H1 (cell line): ENCODE data around the gene PSMD12. TPM values are rescaled to one million over a fixed set of nuclear protein-coding genes. Genes with fewer than 3 reads are reported as not detected.

Experiments used
- CTCF ChIA-PET: fragments of 300-600 bp; sonication (Branson Sonifier 250); formaldehyde crosslinking; loops from one replicate; lab custom pipeline; 2021; ENCODE audit not compliant: partially characterized antibody; lab: Charles Lee
- POLR2A ChIA-PET: fragments of 300-600 bp; sonication (Branson Sonifier 250); formaldehyde crosslinking; loops from one replicate; lab custom pipeline; 2021; ENCODE audit warnings: inconsistent platforms; ENCODE audit not compliant: partially characterized antibody; lab: Charles Lee
- DNase-seq, 2 experiments: peaks; one replicate each; pipeline versions ENCODE4 v3.0.0 to v3.0.0-alpha.2; 2010 to 2022; ENCODE audit warnings: low spot score in 2 of 2, low read depth in 1 of 2, mixed read lengths in 1 of 2
- FAIRE-seq: peaks from 2 replicates; lab custom pipeline; 2011; peaks lifted over from hg19 to GRCh38; lab: Jason Lieb, UNC
- H2AFZ ChIP-seq: 2 replicates; pipeline ENCODE4 v1.8.1; 2012; ENCODE audit warnings: low read length, inconsistent platforms
- H2AK5ac ChIP-seq: 2 replicates; pipeline ENCODE4 v1.6.1; 2013; ENCODE audit warnings: low read depth, low read length
- H2BK120ac ChIP-seq: replicated peaks from 2 replicates; pipeline ENCODE3; 2013; ENCODE audit warnings: low read depth, low read length, inconsistent platforms
- H2BK12ac ChIP-seq: 2 replicates; pipeline ENCODE4 v1.6.1; 2013; ENCODE audit warnings: low read depth, low read length
- H2BK15ac ChIP-seq: 2 replicates; pipeline ENCODE4 v1.6.1; 2013; ENCODE audit warnings: low read length
- H2BK20ac ChIP-seq: 2 replicates; pipeline ENCODE4 v1.6.1; 2013; ENCODE audit warnings: low read length
- H2BK5ac ChIP-seq: 2 replicates; pipeline ENCODE4 v1.6.1; 2013; ENCODE audit warnings: low read depth, low read length
- H3K14ac ChIP-seq: 2 replicates; pipeline ENCODE4 v1.6.1; 2013; ENCODE audit warnings: inconsistent platforms; ENCODE audit not compliant: insufficient read length
- H3K18ac ChIP-seq: 2 replicates; pipeline ENCODE4 v1.6.1; 2013; ENCODE audit warnings: low read length; ENCODE audit errors: extremely low read depth
- H3K23ac ChIP-seq: 2 replicates; pipeline ENCODE4 v1.6.1; 2013; ENCODE audit warnings: inconsistent platforms; ENCODE audit not compliant: insufficient read length
- H3K23me2 ChIP-seq: 2 replicates; pipeline ENCODE4 v1.6.1; 2013; ENCODE audit warnings: low read depth, low read length
- H3K27ac ChIP-seq: 2 replicates; pipeline ENCODE4 v1.6.1; 2011; ENCODE audit warnings: low read depth, low read length, inconsistent platforms
- H3K27me3 ChIP-seq, 4 experiments: replicated peaks in 1 of 4; 1 replicate in 1 of 4; 2 replicates in 3 of 4; pipeline versions ENCODE4 v1.6.1 to v1.8.1; 2011 to 2013; ENCODE audit warnings: low read length in 3 of 4, mild to moderate bottlenecking in 3 of 4, inconsistent platforms in 2 of 4, mixed read lengths in 2 of 4, moderate library complexity in 1 of 4; ENCODE audit not compliant: control insufficient read depth in 3 of 4, insufficient read depth in 3 of 4; ENCODE audit errors: extremely low read depth in 1 of 4
- H3K36me3 ChIP-seq, 4 experiments: 2 replicates each; pipeline versions ENCODE4 v1.6.1 to v1.8.1; 2011 to 2013; ENCODE audit warnings: mild to moderate bottlenecking in 4 of 4, low read length in 3 of 4, moderate library complexity in 2 of 4, control low read depth in 1 of 4, inconsistent platforms in 1 of 4; ENCODE audit not compliant: insufficient read depth in 4 of 4, control insufficient read depth in 2 of 4
- H3K4ac ChIP-seq: replicated peaks from 2 replicates; pipeline ENCODE3; 2013; ENCODE audit warnings: low read length, low read depth, mixed read lengths, inconsistent platforms; ENCODE audit not compliant: insufficient read length
- H3K4me1 ChIP-seq, 4 experiments: replicated peaks in 1 of 4; 1 replicate in 1 of 4; 2 replicates in 3 of 4; pipeline versions ENCODE4 v1.6.1 to v1.8.1; 2011 to 2013; ENCODE audit warnings: low read length in 3 of 4, inconsistent platforms in 2 of 4, mixed read lengths in 1 of 4; ENCODE audit not compliant: insufficient read depth in 4 of 4, control insufficient read depth in 3 of 4
- H3K4me2 ChIP-seq, 2 experiments: 2 replicates each; pipeline versions ENCODE4 v1.6.1 to v1.8.1; 2011 to 2013; ENCODE audit warnings: low read depth in 2 of 2, low read length in 2 of 2, control low read depth in 1 of 2, inconsistent platforms in 1 of 2, mild to moderate bottlenecking in 1 of 2; ENCODE audit not compliant: insufficient read depth in 1 of 2
- H3K4me3 ChIP-seq, 4 experiments: fragments of 200-600, 300-600 bp in 1 of 4; sonication (generic), shearing (Covaris generic), sonication (Bioruptor Twin) in 1 of 4; 2 replicates each; pipeline versions ENCODE4 v1.5.1 to v1.8.1; 2011 to 2016; ENCODE audit warnings: low read length in 4 of 4, low read depth in 3 of 4, control low read depth in 2 of 4, inconsistent platforms in 2 of 4, mild to moderate bottlenecking in 2 of 4, mixed read lengths in 1 of 4, moderate library complexity in 1 of 4; ENCODE audit not compliant: insufficient read depth in 2 of 4; ENCODE audit errors: extremely low read depth in 1 of 4
- H3K56ac ChIP-seq: replicated peaks from 2 replicates; pipeline ENCODE3; 2013; ENCODE audit warnings: low read depth, mild to moderate bottlenecking, mixed read lengths, low read length, inconsistent platforms; ENCODE audit not compliant: insufficient read length
- H3K79me1 ChIP-seq: 2 replicates; pipeline ENCODE4 v1.6.1; 2013; ENCODE audit warnings: low read depth, low read length, control low read depth
- H3K79me2 ChIP-seq, 2 experiments: 2 replicates each; pipeline versions ENCODE4 v1.6.1 to v1.8.1; 2012 to 2013; ENCODE audit warnings: low read length in 2 of 2, mild to moderate bottlenecking in 2 of 2, inconsistent platforms in 1 of 2; ENCODE audit not compliant: insufficient read depth in 2 of 2, control insufficient read depth in 1 of 2
- H3K9ac ChIP-seq, 4 experiments: replicated peaks in 1 of 4; 1 replicate in 1 of 4; 2 replicates in 3 of 4; pipeline versions ENCODE4 v1.6.1 to v1.8.1; 2011 to 2013; ENCODE audit warnings: low read depth in 3 of 4, low read length in 3 of 4, control low read depth in 2 of 4, mild to moderate bottlenecking in 2 of 4, moderate library complexity in 2 of 4, inconsistent platforms in 1 of 4; ENCODE audit errors: extremely low read depth in 1 of 4
- H3K9me3 ChIP-seq, 2 experiments: 2 replicates each; pipeline versions ENCODE4 v1.6.1 to v1.8.1; 2012 to 2013; ENCODE audit warnings: mild to moderate bottlenecking in 2 of 2, moderate library complexity in 2 of 2, control low read depth in 1 of 2, inconsistent platforms in 1 of 2, low read depth in 1 of 2, low read length in 1 of 2, mixed read lengths in 1 of 2; ENCODE audit not compliant: insufficient read depth in 2 of 2
- H4K20me1 ChIP-seq, 2 experiments: replicated peaks in 1 of 2; 2 replicates each; pipeline versions ENCODE3 to v1.8.1; 2011 to 2013; ENCODE audit warnings: inconsistent platforms in 2 of 2, low read length in 2 of 2, mild to moderate bottlenecking in 1 of 2; ENCODE audit not compliant: insufficient read depth in 2 of 2, control insufficient read depth in 1 of 2
- H4K5ac ChIP-seq: 2 replicates; pipeline ENCODE4 v1.6.1; 2013; ENCODE audit warnings: low read length, low read depth, mixed read lengths, inconsistent platforms; ENCODE audit not compliant: insufficient read length
- H4K8ac ChIP-seq: 2 replicates; pipeline ENCODE4 v1.8.0; 2013; ENCODE audit warnings: mild to moderate bottlenecking, moderate library complexity, low read length, inconsistent platforms; ENCODE audit not compliant: insufficient read depth; ENCODE audit errors: extremely low read depth
- H4K91ac ChIP-seq: replicated peaks from 2 replicates; pipeline ENCODE3; 2013; ENCODE audit warnings: low read length, mixed read lengths, inconsistent platforms; ENCODE audit not compliant: insufficient read length
- ASH2L ChIP-seq: fragments of 200-600, 300-600 bp; sonication (generic); IDR thresholded peaks from one replicate; pipeline ENCODE4 v1.7.1; 2017; ENCODE audit warnings: low read length
- BCL11A ChIP-seq, 2 experiments: IDR thresholded peaks; one replicate each; pipeline ENCODE4 v1.6.1; 2011; ENCODE audit warnings: low read depth in 2 of 2, low read length in 2 of 2, mild to moderate bottlenecking in 2 of 2
- CREB1 ChIP-seq: IDR thresholded peaks from 2 replicates; pipeline ENCODE4 v1.6.1; 2012; ENCODE audit warnings: inconsistent platforms
- EP300 ChIP-seq, 2 experiments: IDR thresholded peaks; 1 replicate in 1 of 2; 2 replicates in 1 of 2; pipeline ENCODE4 v1.6.1; 2011 to 2012; ENCODE audit warnings: low read depth in 2 of 2, low read length in 2 of 2, mild to moderate bottlenecking in 2 of 2, borderline replicate concordance in 1 of 2, inconsistent platforms in 1 of 2, moderate library complexity in 1 of 2
- JUN ChIP-seq: IDR thresholded peaks from 2 replicates; pipeline ENCODE4 v1.6.1; 2011; ENCODE audit warnings: low read depth, mild to moderate bottlenecking, improper control_type of control experiment, low read length
- RAD21 ChIP-seq, 2 experiments: IDR thresholded peaks in 1 of 2; conservative IDR thresholded peaks in 1 of 2; 2 replicates each; pipeline ENCODE4 v1.6.1; 2011; ENCODE audit warnings: low read depth in 2 of 2, low read length in 2 of 2, improper control_type of control experiment in 1 of 2, inconsistent platforms in 1 of 2, mild to moderate bottlenecking in 1 of 2, moderate library complexity in 1 of 2
- WGBS, 2 experiments: shearing (Covaris generic) in 1 of 2; methylation state at CpG; one replicate each; pipeline versions ENCODE4 v1.1.6 to v1.1.7; 2013 to 2015; ENCODE audit warnings: low lambda C conversion rate in 2 of 2, mixed read lengths in 2 of 2, inconsistent platforms in 1 of 2, low coverage in 1 of 2, missing lambda C conversion rate in 1 of 2; ENCODE audit not compliant: insufficient replicate concordance in 2 of 2, insufficient coverage in 1 of 2, insufficient read length in 1 of 2; ENCODE audit errors: extremely low coverage in 1 of 2, missing lambda C conversion rate in 1 of 2; 5-methylcytosine and 5-hydroxymethylcytosine counted together
- polyA plus RNA-seq, 7 experiments: library from polyadenylated mRNA; depleted of rRNA in 3 of 7; stranded (reverse) in 5 of 7; unstranded in 2 of 7; fragments of >200 nt in 5 of 7; fragments of 200-250 nt in 2 of 7; gene quantifications; 1 replicate in 5 of 7; 2 replicates in 1 of 7; 4 replicates in 1 of 7; pipeline versions ENCODE4 v1.2.1 to v1.2.3, GENCODE V29; 2011 to 2013; ENCODE audit warnings: missing spikeins in 2 of 7, mixed read lengths in 2 of 7
- total RNA-seq: library from RNA; stranded (reverse); fragmentation: NEBNext Ultra II Directional; extraction: Animal tissue kit (Norgen Biotek cat#: 25700); gene quantifications from 2 replicates; pipeline ENCODE4 v1.2.1, GENCODE V29; 2021
- TF ChIP-seq, protein P1 (sequence below), 3 experiments: IDR thresholded peaks; 1 replicate in 2 of 3; 2 replicates in 1 of 3; pipeline versions ENCODE4 v1.5.1 to v1.6.1; 2011; ENCODE audit warnings: low read length in 3 of 3, mild to moderate bottlenecking in 3 of 3, inconsistent platforms in 2 of 3, low read depth in 1 of 3, moderate library complexity in 1 of 3; ENCODE audit not compliant: insufficient read depth in 1 of 3; ENCODE audit errors: control extremely low read depth in 1 of 3

Gene PSMD12
- total and polyA plus RNA-seq, 2 of the 8 experiments (the other 6 are each of a cell fraction or from before 2014, with no cell fraction given) = 14.0 to 82.4 TPM

DNA sequence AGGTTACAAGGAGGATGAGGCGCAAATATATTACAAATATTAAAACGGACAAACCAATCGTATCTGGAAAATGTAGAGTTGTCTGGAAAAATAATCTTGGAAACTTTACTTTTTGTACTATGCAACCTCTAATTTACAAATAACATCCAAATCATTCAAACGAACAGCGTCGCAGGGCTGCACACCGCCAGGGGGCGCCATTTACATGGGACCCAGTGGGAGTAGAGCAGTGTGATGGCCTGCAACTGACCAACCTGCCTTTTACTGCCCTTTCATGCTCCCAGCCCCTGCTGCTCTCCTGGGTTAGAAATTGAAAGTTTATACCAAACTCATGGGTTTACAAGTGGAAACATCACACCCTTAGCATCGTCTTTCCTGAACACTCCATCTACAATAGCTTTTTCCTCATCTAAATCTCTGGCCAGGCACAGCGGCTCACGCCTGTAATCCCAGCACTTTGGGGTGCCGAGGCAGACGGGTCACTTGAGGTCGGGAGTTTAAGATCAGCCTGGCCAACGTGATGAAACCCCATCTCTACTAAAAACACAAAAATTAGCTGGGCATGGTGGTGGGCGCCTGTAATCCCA is 20.7 kb upstream of the PSMD12 start:
- FAIRE-seq (peak; percentile 42), DNase-seq (peak in 1 of 2 experiments; percentile 91)
- ChIA-PET POLR2A (no interaction called here), CTCF (interaction anchor here (0.7 to 7.1 kb wide), 32 partner anchors 8 to 289 kb away, joined by 3 to 63 read pairs (median 6); partner anchors contain the start of gene PITPNC1)
- Histone ChIP-seq H2AFZ (no peak overlapping the region), H3K4ac (no peak overlapping the region), H3K14ac (no peak overlapping the region), H2BK12ac (no peak overlapping the region), H3K27me3 (no peaks in the 10 kb centered on the region), H2AK5ac (no peak overlapping the region), H4K5ac (no peak overlapping the region), H4K91ac (no peak overlapping the region), H3K79me1 (no peaks in the 10 kb centered on the region; the same call in none of the 2 replicates), H3K9ac (no peak overlapping the region), H4K20me1 (no peaks in the 10 kb centered on the region), H2BK20ac (no peak overlapping the region), H3K4me3 (no peak overlapping the region), H3K9me3 (no peaks in the 10 kb centered on the region), H4K8ac (no peak overlapping the region; the same call in 1 of the 2 replicates), H3K56ac (no peak overlapping the region), H3K23ac (no peak overlapping the region), H2BK15ac (no peak overlapping the region), H3K79me2 (peaks cover 7 to 90% of the 10 kb centered on the region in 2 experiments), H3K18ac (no peak overlapping the region), H3K4me2 (no peak overlapping the region; a peak in 1 of 4 replicates), H3K27ac (no peak overlapping the region), H3K36me3 (no peaks in the 10 kb centered on the region), H2BK120ac (no peak overlapping the region), H2BK5ac (no peak overlapping the region), H3K23me2 (no peaks in the 10 kb centered on the region), H3K4me1 (no peaks in the 10 kb centered on the region; a peak in 3 of 7 replicates)
- 50% methylated on average over 16 of the region's 16 CpGs; no CpG with 5 or more reads in 1 of the 2 experiments for WGBS, 2 experiments
- TF ChIP-seq ASH2L = no peak
- peak in 1 of 2 experiments; percentile 19; a peak in 1 of 3 replicates for TF ChIP-seq EP300 (IDR thresholded peaks at IDR 0.05; ENCODE audit: borderline replicate concordance in 1 of 2, low read depth in 2 of 2, low read length in 2 of 2)
- TF ChIP-seq RAD21 (IDR thresholded peaks at IDR 0.05 in 1 of 2, conservative IDR thresholded peaks at IDR 0.05 in 1 of 2; ENCODE audit: low read depth in 2 of 2, low read length in 2 of 2) = peak; percentile 92
- TF ChIP-seq CREB1 = no peak
- no peak for TF ChIP-seq BCL11A (IDR thresholded peaks at IDR 0.05; ENCODE audit: low read depth in 2 of 2, low read length in 2 of 2)
- TF ChIP-seq, protein P1, sequence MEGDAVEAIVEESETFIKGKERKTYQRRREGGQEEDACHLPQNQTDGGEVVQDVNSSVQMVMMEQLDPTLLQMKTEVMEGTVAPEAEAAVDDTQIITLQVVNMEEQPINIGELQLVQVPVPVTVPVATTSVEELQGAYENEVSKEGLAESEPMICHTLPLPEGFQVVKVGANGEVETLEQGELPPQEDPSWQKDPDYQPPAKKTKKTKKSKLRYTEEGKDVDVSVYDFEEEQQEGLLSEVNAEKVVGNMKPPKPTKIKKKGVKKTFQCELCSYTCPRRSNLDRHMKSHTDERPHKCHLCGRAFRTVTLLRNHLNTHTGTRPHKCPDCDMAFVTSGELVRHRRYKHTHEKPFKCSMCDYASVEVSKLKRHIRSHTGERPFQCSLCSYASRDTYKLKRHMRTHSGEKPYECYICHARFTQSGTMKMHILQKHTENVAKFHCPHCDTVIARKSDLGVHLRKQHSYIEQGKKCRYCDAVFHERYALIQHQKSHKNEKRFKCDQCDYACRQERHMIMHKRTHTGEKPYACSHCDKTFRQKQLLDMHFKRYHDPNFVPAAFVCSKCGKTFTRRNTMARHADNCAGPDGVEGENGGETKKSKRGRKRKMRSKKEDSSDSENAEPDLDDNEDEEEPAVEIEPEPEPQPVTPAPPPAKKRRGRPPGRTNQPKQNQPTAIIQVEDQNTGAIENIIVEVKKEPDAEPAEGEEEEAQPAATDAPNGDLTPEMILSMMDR (IDR thresholded peaks at IDR 0.05; ENCODE audit: control extremely low read depth in 1 of 3, insufficient read depth in 1 of 3, low read depth in 1 of 3, low read length in 3 of 3) = peak; percentile 89 to 95 (median 93)
- 0 out of 2 replicates have a peak, but pooled peaks have one; percentile 6 for TF ChIP-seq JUN
